ENCODE measurements around the gene CCDC24. TPM values are rescaled to one million over a fixed set of nuclear protein-coding genes. Genes with fewer than 3 reads are reported as not detected.

Gene CCDC24
- total RNA-seq, 1 experiment from 2014 or later: 5.9 TPM

GRCh38 chr1:44035726-44036408 is 44.5 kb downstream of the CCDC24 start:
- Histone ChIP-seq H3K36me3 (no peaks in the 10 kb centered on the region), H3K9me3 (no peaks in the 10 kb centered on the region), H3K4me3 (no peak overlapping the region), H3K27me3 (no peaks in the 10 kb centered on the region)
- DNase-seq: no peak

DNA sequence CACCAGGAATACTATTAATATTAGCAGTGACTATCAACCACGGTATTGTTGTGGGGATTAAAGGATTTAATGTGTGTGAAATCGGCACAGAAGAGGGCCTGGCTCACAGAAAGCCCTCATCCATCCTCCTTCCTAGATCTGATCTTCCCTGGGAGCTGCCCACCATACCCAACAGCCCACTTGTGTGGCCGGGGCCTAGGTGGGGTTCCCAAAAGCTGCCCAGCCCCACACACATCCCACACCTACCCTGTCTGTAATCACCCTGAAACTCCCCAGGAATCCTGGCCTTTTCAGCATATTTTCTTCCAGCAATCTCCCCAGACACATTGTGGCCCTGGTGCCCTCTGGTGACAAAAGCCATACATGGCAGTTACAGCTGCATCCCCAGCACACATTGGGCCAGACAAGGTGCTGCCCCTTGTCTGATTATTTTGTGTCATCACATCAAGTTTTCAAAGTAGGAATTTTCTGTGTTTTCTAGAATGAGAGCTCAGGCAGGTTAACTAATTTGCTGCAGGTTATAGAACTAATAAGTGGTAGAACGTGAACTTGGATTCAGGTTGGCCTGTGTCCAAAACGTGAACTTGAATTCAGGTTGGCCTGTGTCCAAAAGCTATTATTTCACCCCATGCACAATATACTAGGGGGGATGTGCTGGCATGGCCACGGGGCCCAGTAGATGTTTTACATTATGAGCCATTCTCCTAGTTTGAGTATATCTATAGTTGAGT is 45.2 kb downstream of the CCDC24 start:
- peak; percentile 67 for DNase-seq
- H3K4me3 ChIP-seq: no peak overlapping the region
- H3K27me3 ChIP-seq: no peaks in the 10 kb centered on the region
- no peaks in the 10 kb centered on the region for H3K9me3 ChIP-seq
- H3K36me3 ChIP-seq: no peaks in the 10 kb centered on the region

DNA sequence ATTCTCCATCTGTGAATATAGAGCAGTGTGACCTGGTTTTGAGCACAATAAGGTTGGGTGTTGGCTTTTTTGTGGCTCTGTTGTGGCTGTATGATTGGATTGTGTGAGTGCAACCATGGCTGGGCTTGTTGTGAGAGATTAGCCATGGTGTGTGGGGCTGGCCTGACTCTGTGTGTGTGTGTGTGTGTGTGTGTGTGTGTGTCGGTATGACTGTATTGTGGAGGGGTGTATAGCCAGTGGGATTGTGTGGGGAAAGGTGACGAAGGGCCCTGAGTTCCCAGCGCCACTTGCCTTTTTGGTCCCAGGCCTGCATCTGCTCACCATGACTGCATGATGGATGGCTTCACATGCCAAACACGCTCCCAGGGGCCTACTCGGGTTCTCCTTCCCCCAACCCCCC is 45.8 kb downstream of the CCDC24 start:
- Histone ChIP-seq H3K9me3 (no peaks in the 10 kb centered on the region), H3K27me3 (no peaks in the 10 kb centered on the region), H3K36me3 (no peaks in the 10 kb centered on the region), H3K4me3 (no peak overlapping the region)
- no peak for DNase-seq

DNA sequence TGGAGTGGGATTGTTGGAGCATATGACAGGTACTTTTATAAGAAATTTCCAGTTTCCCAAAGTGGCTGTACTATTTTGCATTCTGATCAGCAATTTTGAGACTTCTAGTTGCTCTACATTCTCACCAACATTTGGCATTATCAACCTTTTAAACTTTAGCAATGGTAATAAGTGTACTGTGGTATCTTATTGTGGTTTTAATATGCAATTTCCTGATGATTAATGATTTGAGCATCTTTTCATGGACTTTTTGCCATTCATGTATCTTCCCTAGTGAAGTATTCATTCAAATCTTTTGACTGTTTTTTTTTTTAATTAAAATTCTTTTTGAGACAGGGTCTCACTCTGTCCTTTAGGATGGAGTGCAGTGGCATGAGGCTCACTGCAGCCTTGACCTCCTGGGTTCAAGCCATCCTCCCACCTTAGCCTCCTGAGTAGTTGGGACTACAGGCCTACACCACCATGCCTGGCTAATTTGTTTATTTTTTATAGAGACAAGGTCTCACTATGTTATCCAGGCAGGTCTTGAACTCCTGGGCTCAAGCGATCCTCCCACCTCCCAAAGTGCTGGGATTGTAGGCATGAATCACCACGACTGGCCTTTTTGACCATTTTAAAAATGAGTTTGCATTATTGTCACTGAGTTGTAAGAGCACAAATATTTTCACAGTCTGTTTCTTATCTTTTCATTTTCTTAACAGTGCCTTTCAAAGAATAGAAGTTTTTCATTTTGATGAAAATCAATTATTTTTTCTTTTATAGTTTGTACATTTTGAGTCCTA is 47.7 kb downstream of the CCDC24 start:
- Histone ChIP-seq H3K9me3 (no peaks in the 10 kb centered on the region), H3K4me3 (no peak overlapping the region), H3K36me3 (no peaks in the 10 kb centered on the region), H3K27me3 (no peaks in the 10 kb centered on the region)
- no peak for DNase-seq

- Histone ChIP-seq H3K36me3 (no peaks in the 10 kb centered on the region), H3K9me3 (no peaks in the 10 kb centered on the region), H3K4me3 (no peak overlapping the region), H3K27me3 (no peaks in the 10 kb centered on the region)
- no peak for DNase-seq
Measured at GRCh38 chr1:44040418-44040817, 49.0 kb downstream of the CCDC24 start.

GRCh38 chr1:44040846-44041245 is 49.4 kb downstream of the CCDC24 start:
- H3K4me3 ChIP-seq: no peak overlapping the region
- H3K27me3 ChIP-seq: no peaks in the 10 kb centered on the region
- H3K36me3 ChIP-seq: no peaks in the 10 kb centered on the region
- no peak for DNase-seq
- H3K9me3 ChIP-seq: no peaks in the 10 kb centered on the region

DNA sequence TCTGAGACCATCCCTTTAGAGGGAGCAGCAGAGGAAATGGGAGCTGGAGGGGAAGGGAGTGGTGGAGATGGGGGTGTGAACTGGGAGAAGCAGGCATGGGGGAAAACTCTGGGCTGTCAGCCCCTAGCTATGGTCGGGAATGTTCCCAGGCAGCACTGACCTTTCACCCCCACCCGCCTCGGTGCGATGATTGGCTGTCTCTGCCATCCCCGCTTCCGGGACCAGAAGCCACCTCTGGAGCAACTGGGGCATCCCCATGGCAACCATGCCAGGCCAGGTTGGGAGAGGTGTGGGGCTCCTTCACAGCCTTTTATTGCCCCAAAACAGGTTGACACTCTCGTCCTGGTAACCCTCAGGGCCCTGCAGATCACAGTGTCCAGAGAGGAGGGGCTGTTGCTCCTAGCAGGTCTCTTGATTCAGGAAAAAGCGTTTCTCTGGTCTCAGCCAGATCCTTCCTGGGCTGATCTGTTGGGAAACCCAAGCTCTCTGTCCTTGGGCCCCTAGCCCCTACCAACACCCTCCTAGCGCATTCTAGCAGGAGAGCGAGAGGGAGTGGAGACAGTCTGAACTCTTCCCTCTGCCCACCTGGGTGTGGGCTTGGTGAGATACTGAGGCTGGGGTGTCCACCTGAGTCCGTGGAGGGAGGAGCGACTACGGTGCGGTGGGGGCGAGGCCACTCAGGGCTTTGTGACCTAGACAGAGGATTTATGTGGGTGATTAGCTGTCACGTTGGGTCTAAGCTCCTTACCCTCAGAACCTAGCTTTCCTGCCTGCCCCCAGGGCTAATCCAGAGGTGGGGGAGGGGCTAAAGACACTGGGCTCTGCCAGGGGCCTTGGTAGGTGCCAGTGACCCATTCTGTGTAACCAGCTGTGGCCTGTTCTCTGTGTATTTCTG is 52.0 kb downstream of the CCDC24 start:
- DNase-seq: no peak
- Histone ChIP-seq H3K36me3 (no peaks in the 10 kb centered on the region), H3K27me3 (no peaks in the 10 kb centered on the region), H3K4me3 (no peak overlapping the region), H3K9me3 (no peaks in the 10 kb centered on the region)

DNA sequence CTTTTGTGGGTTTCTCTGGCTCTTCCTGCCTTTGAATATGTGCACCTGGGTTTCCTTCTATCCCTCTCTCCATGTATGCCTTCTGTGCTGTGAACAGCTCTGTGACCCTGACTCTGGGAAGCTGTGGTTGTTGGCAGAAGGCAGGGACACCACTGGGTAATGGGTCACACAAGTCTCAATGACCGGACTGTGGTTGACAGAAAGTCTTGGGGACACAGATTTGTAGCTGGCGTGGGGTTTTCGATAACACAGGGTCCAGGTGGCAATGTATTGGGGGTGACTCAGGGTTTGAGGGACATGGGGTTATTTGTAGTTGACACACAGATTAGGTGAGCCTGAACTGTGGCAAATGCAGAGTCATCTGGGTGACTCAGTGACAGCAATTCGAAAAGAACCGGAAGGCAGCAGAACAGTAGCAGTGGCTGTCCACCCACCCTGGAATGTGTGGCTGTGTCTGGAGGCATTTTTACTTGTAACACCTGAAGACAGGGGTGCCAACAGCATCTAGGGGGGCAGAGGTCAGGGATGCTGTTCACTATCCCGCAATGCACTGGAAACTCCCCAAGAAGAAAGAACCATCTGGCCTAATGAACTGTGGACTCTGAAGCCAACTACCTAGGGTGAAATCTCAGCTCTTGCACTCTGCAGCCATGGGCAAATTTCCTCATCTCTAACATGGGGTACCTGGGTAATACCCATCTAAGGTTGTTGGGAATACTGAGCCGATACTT is 52.8 kb downstream of the CCDC24 start:
- DNase-seq: no peak
- H3K4me3 ChIP-seq: no peak overlapping the region
- H3K36me3 ChIP-seq: no peaks in the 10 kb centered on the region
- H3K9me3 ChIP-seq: no peaks in the 10 kb centered on the region
- no peaks in the 10 kb centered on the region for H3K27me3 ChIP-seq

GRCh38 chr1:44045064-44045463 is 53.7 kb downstream of the CCDC24 start:
- no peak for DNase-seq
- H3K27me3 ChIP-seq: no peaks in the 10 kb centered on the region
- H3K9me3 ChIP-seq: no peaks in the 10 kb centered on the region
- H3K36me3 ChIP-seq: no peaks in the 10 kb centered on the region
- H3K4me3 ChIP-seq: no peak overlapping the region

Other genes with a start within 250 kb of the CCDC24 start
- gene ARTN, start 57.8 kb upstream of the CCDC24 start, total RNA-seq (2014; rRNA removed; shearing (Covaris generic); ENCODE audit: low replicate concordance): not detected in 2 replicates
- gene IPO13, start 44.6 kb upstream of the CCDC24 start, total RNA-seq (2014; rRNA removed; shearing (Covaris generic); ENCODE audit: low replicate concordance): 14.4 and 24.4 TPM in 2 replicates
- gene DPH2, start 21.6 kb upstream of the CCDC24 start, total RNA-seq (2014; rRNA removed; shearing (Covaris generic); ENCODE audit: low replicate concordance): 20.7 and 44.0 TPM in 2 replicates
- 124 and 126 TPM in 2 replicates for gene ATP6V0B, start 16.6 kb upstream of the CCDC24 start, total RNA-seq (2014; rRNA removed; shearing (Covaris generic); ENCODE audit: low replicate concordance)
- 62.1 and 95.8 TPM in 2 replicates for gene B4GALT2, start 12.4 kb upstream of the CCDC24 start, total RNA-seq (2014; rRNA removed; shearing (Covaris generic); ENCODE audit: low replicate concordance)
- gene SLC6A9, start 39.9 kb downstream of the CCDC24 start, total RNA-seq (2014; rRNA removed; shearing (Covaris generic); ENCODE audit: low replicate concordance): 1.6 and 6.0 TPM in 2 replicates
- 3.1 TPM in 1 of 2 replicates, not detected in the other for gene KLF17, start 127.2 kb downstream of the CCDC24 start, total RNA-seq (2014; rRNA removed; shearing (Covaris generic); ENCODE audit: low replicate concordance)
- gene KLF18, start 150.0 kb downstream of the CCDC24 start, total RNA-seq (2014; rRNA removed; shearing (Covaris generic); ENCODE audit: low replicate concordance): not detected in 2 replicates
- 15.6 and 36.4 TPM in 2 replicates for gene DMAP1, start 221.9 kb downstream of the CCDC24 start, total RNA-seq (2014; rRNA removed; shearing (Covaris generic); ENCODE audit: low replicate concordance)